Measurements from ENCODE around the gene DSE. TPM values are rescaled to one million over a fixed set of nuclear protein-coding genes. Genes with fewer than 3 reads are reported as not detected.

DSE gene
- total RNA-seq, 4 donors from 2014 or later, result 79.5 to 95.5 (median 81.7) TPM

- 40 to 41% methylated on average over 3 of the region's 3 CpGs for WGBS, 2 donors
- peak overlapping the region; percentile 54 to 85 (median 74) for H3K27ac ChIP-seq
- H3K36me3 ChIP-seq, result no peaks in the 10 kb centered on the region
Observed at GRCh38 chr6:116352515-116353471, 18.0 kb upstream of the DSE start.

DNA sequence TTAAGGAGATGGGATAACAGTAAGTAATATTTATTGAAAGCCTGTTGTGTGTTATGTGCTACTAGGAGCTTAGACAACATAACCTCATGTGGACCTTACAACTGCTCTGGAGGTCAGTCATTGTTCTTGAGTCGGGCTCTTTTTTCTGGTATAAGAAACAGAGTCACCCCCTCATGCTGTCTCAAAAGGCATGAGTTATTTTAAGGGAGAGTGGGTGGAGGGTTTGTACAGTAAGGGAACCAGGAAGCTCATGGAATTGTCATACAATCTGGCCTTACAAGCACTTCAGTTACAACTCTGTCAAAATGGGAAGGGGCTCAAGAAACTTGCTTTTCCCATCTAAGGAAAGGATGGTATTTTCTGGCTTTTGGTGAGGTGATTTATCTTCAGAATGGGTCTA is 16.5 kb upstream of the DSE start:
- Histone ChIP-seq H3K4me3 (no peak overlapping the region), H3K27ac (peak overlapping the region in 2 of 4 donors; percentile 82 to 85), H3K27me3 (no peaks in the 10 kb centered on the region), H3K9me3 (no peaks in the 10 kb centered on the region), H3K36me3 (no peaks in the 10 kb centered on the region), H3K4me1 (peaks cover 0 to 58% (median 21%) of the 10 kb centered on the region in 4 donors)
- TF ChIP-seq, protein P1, sequence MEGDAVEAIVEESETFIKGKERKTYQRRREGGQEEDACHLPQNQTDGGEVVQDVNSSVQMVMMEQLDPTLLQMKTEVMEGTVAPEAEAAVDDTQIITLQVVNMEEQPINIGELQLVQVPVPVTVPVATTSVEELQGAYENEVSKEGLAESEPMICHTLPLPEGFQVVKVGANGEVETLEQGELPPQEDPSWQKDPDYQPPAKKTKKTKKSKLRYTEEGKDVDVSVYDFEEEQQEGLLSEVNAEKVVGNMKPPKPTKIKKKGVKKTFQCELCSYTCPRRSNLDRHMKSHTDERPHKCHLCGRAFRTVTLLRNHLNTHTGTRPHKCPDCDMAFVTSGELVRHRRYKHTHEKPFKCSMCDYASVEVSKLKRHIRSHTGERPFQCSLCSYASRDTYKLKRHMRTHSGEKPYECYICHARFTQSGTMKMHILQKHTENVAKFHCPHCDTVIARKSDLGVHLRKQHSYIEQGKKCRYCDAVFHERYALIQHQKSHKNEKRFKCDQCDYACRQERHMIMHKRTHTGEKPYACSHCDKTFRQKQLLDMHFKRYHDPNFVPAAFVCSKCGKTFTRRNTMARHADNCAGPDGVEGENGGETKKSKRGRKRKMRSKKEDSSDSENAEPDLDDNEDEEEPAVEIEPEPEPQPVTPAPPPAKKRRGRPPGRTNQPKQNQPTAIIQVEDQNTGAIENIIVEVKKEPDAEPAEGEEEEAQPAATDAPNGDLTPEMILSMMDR (IDR thresholded peaks at IDR 0.05), result no peak
- TF ChIP-seq POLR2A (IDR thresholded peaks at IDR 0.05) (no peak), EP300 (IDR thresholded peaks at IDR 0.05) (no peak)
- WGBS, 2 donors, result 27 to 36% methylated on average over 1 of the region's 1 CpG
- no peak for DNase-seq (ENCODE audit: low spot score in 2 of 2)

More at GRCh38 chr6:116352515-116353471, 18.0 kb upstream of the DSE start:
- Histone ChIP-seq H3K27me3 (no peaks in the 10 kb centered on the region), H3K4me3 (no peak overlapping the region), H3K4me1 (peaks cover 0 to 59% (median 21%) of the 10 kb centered on the region in 4 donors), H3K9me3 (no peaks in the 10 kb centered on the region)
- TF ChIP-seq, protein P1 (IDR thresholded peaks at IDR 0.05), result no peak
- TF ChIP-seq EP300 (IDR thresholded peaks at IDR 0.05), result peak; percentile 14 to 71
- DNase-seq (ENCODE audit: low spot score in 2 of 2), result peak in 1 of 2 donors; percentile 30

- DNase-seq (ENCODE audit: low spot score in 2 of 2), result no peak
- H3K36me3 ChIP-seq, result no peaks in the 10 kb centered on the region
- H3K9me3 ChIP-seq, result no peaks in the 10 kb centered on the region
- 80 to 95% methylated on average over 3 of the region's 3 CpGs for WGBS, 2 donors
- no peak overlapping the region for H3K4me3 ChIP-seq
- no peak overlapping the region for H3K27ac ChIP-seq
- no peaks in the 10 kb centered on the region for H3K27me3 ChIP-seq
- H3K4me1 ChIP-seq, result peaks cover 0 to 42% (median 21%) of the 10 kb centered on the region in 4 donors
- no peak for TF ChIP-seq EP300 (IDR thresholded peaks at IDR 0.05)
- TF ChIP-seq, protein P1 (IDR thresholded peaks at IDR 0.05), result no peak
- no peak for TF ChIP-seq POLR2A (IDR thresholded peaks at IDR 0.05)
Observed at GRCh38 chr6:116355796-116356195, 15.0 kb upstream of the DSE start.

- Histone ChIP-seq H3K4me1 (peaks cover 0 to 23% (median 2%) of the 10 kb centered on the region in 4 donors), H3K9me3 (no peaks in the 10 kb centered on the region), H3K27ac (no peak overlapping the region), H3K4me3 (no peak overlapping the region), H3K27me3 (no peaks in the 10 kb centered on the region), H3K36me3 (no peaks in the 10 kb centered on the region)
- TF ChIP-seq, protein P1 (IDR thresholded peaks at IDR 0.05), result no peak
- TF ChIP-seq EP300 (IDR thresholded peaks at IDR 0.05), result no peak
- no peak for TF ChIP-seq POLR2A (IDR thresholded peaks at IDR 0.05)
- 79 to 89% methylated on average over 1 of the region's 1 CpG for WGBS, 2 donors
- DNase-seq (ENCODE audit: low spot score in 2 of 2), result no peak
Observed at GRCh38 chr6:116359131-116359530, 11.6 kb upstream of the DSE start.

DNA sequence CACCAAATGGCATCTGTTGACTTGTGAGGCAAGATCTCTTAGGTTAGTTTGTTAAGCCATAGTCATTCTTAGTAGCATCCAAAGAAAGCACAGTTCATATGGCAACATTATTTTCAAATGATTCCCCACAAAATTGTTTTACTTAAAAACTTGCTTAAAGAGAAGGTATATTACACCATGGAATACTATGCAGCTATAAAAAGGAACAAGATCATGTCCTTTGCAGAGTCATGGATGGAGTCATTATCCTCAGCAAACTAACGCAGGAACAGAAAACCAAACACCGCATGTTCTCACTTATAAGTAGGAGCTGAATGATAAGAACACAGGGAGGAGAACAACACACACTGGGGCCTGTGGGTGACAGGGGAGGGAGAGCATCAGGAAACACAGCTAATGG is 10.9 kb upstream of the DSE start:
- H3K9me3 ChIP-seq, result no peaks in the 10 kb centered on the region
- H3K27ac ChIP-seq, result no peak overlapping the region
- TF ChIP-seq POLR2A (IDR thresholded peaks at IDR 0.05) (no peak), EP300 (IDR thresholded peaks at IDR 0.05) (no peak)
- TF ChIP-seq, protein P1 (IDR thresholded peaks at IDR 0.05), result no peak
- 95 to 97% methylated on average over 2 of the region's 2 CpGs for WGBS, 2 donors
- no peak for DNase-seq (ENCODE audit: low spot score in 2 of 2)
- H3K27me3 ChIP-seq, result no peaks in the 10 kb centered on the region
- no peak overlapping the region for H3K4me3 ChIP-seq
- peaks cover 0 to 24% (median 0%) of the 10 kb centered on the region in 4 donors for H3K4me1 ChIP-seq
- H3K36me3 ChIP-seq, result no peaks in the 10 kb centered on the region
